Measurements from ENCODE around the gene POLR2E. TPM values are rescaled to one million over a fixed set of nuclear protein-coding genes. Genes with fewer than 3 reads are reported as not detected.

Gene POLR2E
- total RNA-seq, 1 experiment from 2014 or later = 261 TPM

DNA sequence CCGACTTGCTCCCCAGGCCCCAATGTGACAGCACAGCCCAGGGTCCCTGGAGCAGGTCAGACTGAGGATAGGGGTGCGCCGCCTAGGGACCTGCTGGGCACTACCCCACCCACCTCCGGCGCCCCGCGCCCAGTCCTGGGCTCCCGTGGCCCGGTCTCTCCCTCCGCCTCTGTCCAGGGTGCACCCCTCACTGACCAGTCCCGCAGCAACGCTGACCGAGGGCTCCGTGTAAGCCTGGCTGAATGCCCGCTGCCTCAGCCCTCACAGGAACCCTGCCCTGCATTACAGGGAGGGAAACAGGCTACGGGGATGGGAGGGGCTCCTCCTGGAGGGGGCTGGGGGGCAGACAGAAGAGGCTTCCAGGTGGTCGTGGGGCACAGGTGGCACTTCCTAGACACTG lies 40.3 kb upstream of the POLR2E start:
- no peaks in the 10 kb centered on the region for H3K23me2 ChIP-seq (ENCODE audit: insufficient read length, low read depth, low read length, poor library complexity, severe bottlenecking)
- H3K36me3 Mint-ChIP-seq (ENCODE audit: insufficient read depth in 1 of 3, low read depth in 3 of 3) = peaks cover 4 to 17% (median 8%) of the 10 kb centered on the region in 3 experiments; a peak in 5 of 7 replicates
- H3K27ac Mint-ChIP-seq = no peak overlapping the region
- H3K4me1 Mint-ChIP-seq = peaks cover 4 to 11% of the 10 kb centered on the region in 2 experiments
- H3K4me3 Mint-ChIP-seq = no peak overlapping the region
- no peak overlapping the region for H3K4ac ChIP-seq (ENCODE audit: low read depth, low read length)
- H4K91ac ChIP-seq (ENCODE audit: insufficient read length, low read depth, low read length) = no peak overlapping the region
- WGBS (ENCODE audit: extremely low coverage, insufficient read length, low lambda C conversion rate) = no CpG with 5 or more reads among the region's 17 CpGs
- no peak overlapping the region for H3K18ac ChIP-seq (ENCODE audit: insufficient read length, low read depth, low read length)
- H3K56ac ChIP-seq (ENCODE audit: insufficient read length, low read depth, low read length) = no peak overlapping the region
- H2BK20ac ChIP-seq (ENCODE audit: low read depth, low read length, poor library complexity, severe bottlenecking) = no peak overlapping the region
- no peak overlapping the region for H2BK12ac ChIP-seq (ENCODE audit: insufficient read length, low read depth, low read length)
- DNase-seq = no peak
- H3K4me1 ChIP-seq (ENCODE audit: insufficient read depth, low read length) = no peaks in the 10 kb centered on the region; the same call in 1 of the 2 replicates
- no peak overlapping the region for H4K8ac ChIP-seq (replicated peaks; ENCODE audit: insufficient read length, low read depth, low read length)
- H2AK5ac ChIP-seq (ENCODE audit: insufficient read length, low read length) = no peak overlapping the region
- H2BK15ac ChIP-seq (ENCODE audit: low read depth, low read length) = no peak overlapping the region
- H3K9me3 Mint-ChIP-seq = no peaks in the 10 kb centered on the region
- no peak overlapping the region for H2BK5ac ChIP-seq (ENCODE audit: insufficient read length, low read length)
- no peak overlapping the region for H3K14ac ChIP-seq (ENCODE audit: insufficient read depth, low read length)
- H3K27me3 ChIP-seq (ENCODE audit: insufficient read depth, low read length) = no peaks in the 10 kb centered on the region
- H3T11ph ChIP-seq (ENCODE audit: low read length) = no peak overlapping the region
- H4K5ac ChIP-seq (ENCODE audit: insufficient read length, low read depth, low read length) = no peak overlapping the region
- no peaks in the 10 kb centered on the region for H3K27me3 Mint-ChIP-seq (ENCODE audit: low read depth)
- no peaks in the 10 kb centered on the region; the same call in 1 of the 2 replicates for H3K79me2 ChIP-seq (ENCODE audit: insufficient read depth, low read length)
- no peaks in the 10 kb centered on the region for H3K9me3 ChIP-seq (ENCODE audit: control insufficient read depth, low read depth, low read length)
- no peak overlapping the region for H3K9ac ChIP-seq (ENCODE audit: extremely low read depth, insufficient read length, low read length)
- no peak overlapping the region for H2BK120ac ChIP-seq (ENCODE audit: low read depth, low read length, poor library complexity, severe bottlenecking)
- TF ChIP-seq, protein P1, sequence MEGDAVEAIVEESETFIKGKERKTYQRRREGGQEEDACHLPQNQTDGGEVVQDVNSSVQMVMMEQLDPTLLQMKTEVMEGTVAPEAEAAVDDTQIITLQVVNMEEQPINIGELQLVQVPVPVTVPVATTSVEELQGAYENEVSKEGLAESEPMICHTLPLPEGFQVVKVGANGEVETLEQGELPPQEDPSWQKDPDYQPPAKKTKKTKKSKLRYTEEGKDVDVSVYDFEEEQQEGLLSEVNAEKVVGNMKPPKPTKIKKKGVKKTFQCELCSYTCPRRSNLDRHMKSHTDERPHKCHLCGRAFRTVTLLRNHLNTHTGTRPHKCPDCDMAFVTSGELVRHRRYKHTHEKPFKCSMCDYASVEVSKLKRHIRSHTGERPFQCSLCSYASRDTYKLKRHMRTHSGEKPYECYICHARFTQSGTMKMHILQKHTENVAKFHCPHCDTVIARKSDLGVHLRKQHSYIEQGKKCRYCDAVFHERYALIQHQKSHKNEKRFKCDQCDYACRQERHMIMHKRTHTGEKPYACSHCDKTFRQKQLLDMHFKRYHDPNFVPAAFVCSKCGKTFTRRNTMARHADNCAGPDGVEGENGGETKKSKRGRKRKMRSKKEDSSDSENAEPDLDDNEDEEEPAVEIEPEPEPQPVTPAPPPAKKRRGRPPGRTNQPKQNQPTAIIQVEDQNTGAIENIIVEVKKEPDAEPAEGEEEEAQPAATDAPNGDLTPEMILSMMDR (conservative IDR thresholded peaks at IDR 0.05) = no peak
- H2AFZ ChIP-seq (ENCODE audit: low read length) = no peak overlapping the region
- H3K4me2 ChIP-seq (ENCODE audit: insufficient read depth, insufficient read length, low read length) = no peak overlapping the region
- no peaks in the 10 kb centered on the region for H3K79me1 ChIP-seq (ENCODE audit: insufficient read depth, low read depth, low read length, poor library complexity, severe bottlenecking)
- no peak overlapping the region for H3K23ac ChIP-seq (ENCODE audit: insufficient read length, low read depth, low read length)
- no peak overlapping the region for H3K27ac ChIP-seq (ENCODE audit: insufficient read length, low read depth, low read length)
- H4K20me1 ChIP-seq (ENCODE audit: control insufficient read depth, insufficient read depth, insufficient read length) = no peaks in the 10 kb centered on the region
